ENCODE data around the gene CLPSL2.

Gene CLPSL2

DNA sequence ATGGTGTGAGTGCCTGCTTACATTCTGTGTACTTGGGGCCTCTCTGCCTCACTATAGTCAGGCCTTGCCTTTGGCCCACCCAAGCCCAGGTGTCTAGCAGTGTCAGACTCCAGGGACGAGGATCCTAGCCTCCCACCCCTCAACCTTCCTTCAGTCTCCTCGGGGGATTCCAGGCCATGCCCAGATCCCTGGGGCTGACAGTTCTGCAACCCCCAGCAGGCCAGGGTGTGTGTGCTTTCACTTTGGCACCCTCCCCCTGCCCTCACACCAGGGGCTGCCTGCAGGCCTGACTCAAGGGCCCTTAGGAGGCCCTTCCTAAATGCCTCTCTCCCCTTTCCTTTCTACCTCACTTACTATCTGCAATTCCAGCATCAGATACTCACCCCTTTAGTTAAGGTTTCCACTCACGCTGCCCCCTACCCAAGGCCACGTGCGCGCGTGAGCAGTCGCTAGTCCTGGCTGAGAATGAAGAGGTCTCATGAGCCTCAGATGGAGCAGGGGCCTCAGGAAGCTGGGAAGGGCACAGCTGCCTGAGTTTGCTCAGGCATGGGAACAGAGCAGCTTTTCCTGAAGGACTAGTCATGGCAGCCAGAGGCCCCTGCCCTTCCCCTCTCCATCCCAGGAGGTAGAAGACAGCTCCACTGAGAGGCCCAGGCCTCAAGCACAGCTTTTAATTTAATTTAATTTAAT is 21.6 kb downstream of the CLPSL2 start:
- H3K27ac ChIP-seq, result no peak overlapping the region
- H3K9ac ChIP-seq (ENCODE audit: insufficient read length), result no peak overlapping the region
- DNase-seq (ENCODE audit: low read depth, low spot score), result no peak
- TF ChIP-seq EZH2 (IDR thresholded peaks at IDR 0.05) (no peak), POLR2AphosphoS5 (IDR thresholded peaks at IDR 0.05; ENCODE audit: borderline replicate concordance, low read depth, low read length) (no peak), FOXP2 (optimal IDR thresholded peaks at IDR 0.05; ENCODE audit: control extremely low read depth, extremely low read length, insufficient read depth) (no peak)
- no peak overlapping the region for H3K4me3 ChIP-seq
- H3K36me3 ChIP-seq (ENCODE audit: insufficient read depth, low read length), result no peaks in the 10 kb centered on the region
- no peaks in the 10 kb centered on the region for H3K9me3 ChIP-seq (ENCODE audit: low read depth, low read length)

DNA sequence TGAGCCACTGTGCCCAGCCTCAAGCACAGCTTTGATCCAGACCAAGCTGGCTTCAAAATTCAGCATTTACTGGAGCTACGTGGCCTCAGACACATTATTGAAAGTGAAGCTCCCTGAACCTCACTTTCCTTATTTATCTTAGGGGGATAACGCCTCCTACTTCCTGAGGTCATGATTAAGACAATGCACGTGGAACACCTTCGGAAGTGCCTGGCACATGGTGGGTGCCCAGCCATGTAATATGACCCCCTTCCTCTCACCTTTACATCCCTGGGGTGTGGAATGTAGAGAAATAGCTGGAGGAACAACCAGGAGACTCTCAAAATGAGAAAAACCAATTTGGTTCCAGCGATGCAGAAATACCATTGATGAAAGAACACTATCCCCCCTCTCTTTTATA is 22.3 kb downstream of the CLPSL2 start:
- no peak overlapping the region for H3K4me3 ChIP-seq
- H3K27ac ChIP-seq, result no peak overlapping the region
- no peak overlapping the region for H3K9ac ChIP-seq (ENCODE audit: insufficient read length)
- TF ChIP-seq EZH2 (IDR thresholded peaks at IDR 0.05), result no peak
- no peak for TF ChIP-seq POLR2AphosphoS5 (IDR thresholded peaks at IDR 0.05; ENCODE audit: borderline replicate concordance, low read depth, low read length)
- no peak for TF ChIP-seq FOXP2 (optimal IDR thresholded peaks at IDR 0.05; ENCODE audit: control extremely low read depth, extremely low read length, insufficient read depth)
- H3K36me3 ChIP-seq (ENCODE audit: insufficient read depth, low read length), result no peaks in the 10 kb centered on the region
- H3K9me3 ChIP-seq (ENCODE audit: low read depth, low read length), result no peaks in the 10 kb centered on the region
- DNase-seq (ENCODE audit: low read depth, low spot score), result no peak

- Histone ChIP-seq H3K9ac (ENCODE audit: insufficient read length) (no peak overlapping the region), H3K4me3 (no peak overlapping the region), H3K36me3 (ENCODE audit: insufficient read depth, low read length) (no peaks in the 10 kb centered on the region), H3K27ac (no peak overlapping the region), H3K9me3 (ENCODE audit: low read depth, low read length) (no peaks in the 10 kb centered on the region)
- TF ChIP-seq POLR2AphosphoS5 (IDR thresholded peaks at IDR 0.05; ENCODE audit: borderline replicate concordance, low read depth, low read length), result no peak
- no peak for DNase-seq (ENCODE audit: low read depth, low spot score)
These were observed 24.8 kb downstream of the CLPSL2 start for GRCh38 chr6:35801148-35801547.

DNA sequence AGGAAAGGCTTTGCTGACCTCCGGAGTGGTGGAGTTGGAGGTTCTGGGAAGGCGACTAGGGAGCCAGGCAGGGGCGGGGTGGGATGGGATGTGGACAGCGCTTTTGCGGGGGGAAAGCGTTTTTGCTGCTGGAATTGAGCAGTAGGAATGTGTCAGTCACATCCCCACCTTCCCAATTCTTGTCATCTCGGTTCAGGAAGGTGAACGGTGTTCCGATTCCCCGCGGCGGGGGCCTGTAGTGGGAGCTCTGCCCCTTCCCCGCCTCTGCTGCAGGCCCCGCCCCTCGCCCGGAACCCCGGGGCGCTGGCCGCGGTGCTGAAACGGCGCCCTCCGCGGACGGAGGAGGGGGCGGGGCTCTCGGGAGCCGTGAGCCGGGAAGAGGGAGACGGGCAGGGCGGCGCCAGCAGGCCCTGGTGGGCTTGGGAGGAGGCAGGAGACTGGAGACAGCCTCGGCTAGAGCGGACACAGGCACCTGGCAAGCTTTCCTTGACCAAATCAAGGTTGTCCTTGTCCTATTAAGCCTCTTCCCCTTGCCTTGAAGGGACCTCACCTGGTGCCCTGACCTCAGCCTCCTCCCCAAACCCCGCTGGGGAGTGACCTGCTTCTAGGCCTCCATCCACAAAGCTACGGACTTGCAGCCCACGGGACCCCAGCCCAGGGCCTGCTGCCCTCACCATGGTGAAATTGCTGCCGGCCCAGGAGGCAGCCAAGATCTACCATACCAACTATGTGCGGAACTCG is 28.8 kb downstream of the CLPSL2 start, which contains the start of gene LHFPL5:
Gene LHFPL5 (plus strand): TSS at position 357 of the 741 bp plus-strand sequence. CDS start 319 bp downstream, at position 676.
- peak within 1 kb of the TSS; percentile 21; the same call in 1 of the 2 replicates for H3K4me3 ChIP-seq
- no peak within 1 kb of the TSS for H3K27ac ChIP-seq
- H3K36me3 ChIP-seq (ENCODE audit: insufficient read depth, low read length), result no peaks in the 10 kb centered on the region
- no peak within 1 kb of the TSS for H3K9ac ChIP-seq (ENCODE audit: insufficient read length)
- no peaks in the 10 kb centered on the region for H3K9me3 ChIP-seq (ENCODE audit: low read depth, low read length)
- no peak for TF ChIP-seq EZH2 (IDR thresholded peaks at IDR 0.05)
- TF ChIP-seq FOXP2 (optimal IDR thresholded peaks at IDR 0.05; ENCODE audit: control extremely low read depth, extremely low read length, insufficient read depth), result no peak
- TF ChIP-seq POLR2AphosphoS5 (IDR thresholded peaks at IDR 0.05; ENCODE audit: borderline replicate concordance, low read depth, low read length), result no peak
- DNase-seq (ENCODE audit: low read depth, low spot score), result no peak

- H3K9me3 ChIP-seq (ENCODE audit: low read depth, low read length), result no peaks in the 10 kb centered on the region
- no peak overlapping the region for H3K9ac ChIP-seq (ENCODE audit: insufficient read length)
- no peak for DNase-seq (ENCODE audit: low read depth, low spot score)
- H3K36me3 ChIP-seq (ENCODE audit: insufficient read depth, low read length), result no peaks in the 10 kb centered on the region
- TF ChIP-seq FOXP2 (optimal IDR thresholded peaks at IDR 0.05; ENCODE audit: control extremely low read depth, extremely low read length, insufficient read depth) (no peak), EZH2 (IDR thresholded peaks at IDR 0.05) (no peak), POLR2AphosphoS5 (IDR thresholded peaks at IDR 0.05; ENCODE audit: borderline replicate concordance, low read depth, low read length) (no peak)
- H3K4me3 ChIP-seq, result no peak overlapping the region
- no peak overlapping the region for H3K27ac ChIP-seq
These were observed 32.3 kb downstream of the CLPSL2 start for GRCh38 chr6:35808688-35809087.

DNA sequence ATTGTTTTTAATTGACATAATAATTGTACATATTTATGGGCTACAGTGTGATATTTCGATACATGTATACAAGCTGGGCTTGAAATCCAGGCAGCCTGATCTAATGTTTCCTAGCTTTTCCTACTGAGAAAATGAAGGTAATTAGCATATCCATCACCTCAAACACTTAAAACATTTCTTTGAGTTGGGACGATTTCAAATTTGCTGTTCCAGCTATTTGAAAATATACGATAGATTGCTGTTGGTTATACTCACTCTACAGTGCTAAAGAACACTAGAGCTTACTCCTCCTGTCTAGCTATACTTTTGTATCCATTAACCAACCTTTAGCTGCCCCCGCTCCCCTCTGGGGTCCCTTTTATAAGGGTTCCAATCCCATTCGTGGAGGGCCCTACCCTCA is 33.4 kb downstream of the CLPSL2 start:
- TF ChIP-seq FOXP2 (optimal IDR thresholded peaks at IDR 0.05; ENCODE audit: control extremely low read depth, extremely low read length, insufficient read depth) (no peak), EZH2 (IDR thresholded peaks at IDR 0.05) (no peak), POLR2AphosphoS5 (IDR thresholded peaks at IDR 0.05; ENCODE audit: borderline replicate concordance, low read depth, low read length) (no peak)
- H3K36me3 ChIP-seq (ENCODE audit: insufficient read depth, low read length), result no peaks in the 10 kb centered on the region
- no peak overlapping the region for H3K9ac ChIP-seq (ENCODE audit: insufficient read length)
- no peak for DNase-seq (ENCODE audit: low read depth, low spot score)
- no peak overlapping the region for H3K4me3 ChIP-seq
- H3K27ac ChIP-seq, result no peak overlapping the region
- no peaks in the 10 kb centered on the region for H3K9me3 ChIP-seq (ENCODE audit: low read depth, low read length)

DNA sequence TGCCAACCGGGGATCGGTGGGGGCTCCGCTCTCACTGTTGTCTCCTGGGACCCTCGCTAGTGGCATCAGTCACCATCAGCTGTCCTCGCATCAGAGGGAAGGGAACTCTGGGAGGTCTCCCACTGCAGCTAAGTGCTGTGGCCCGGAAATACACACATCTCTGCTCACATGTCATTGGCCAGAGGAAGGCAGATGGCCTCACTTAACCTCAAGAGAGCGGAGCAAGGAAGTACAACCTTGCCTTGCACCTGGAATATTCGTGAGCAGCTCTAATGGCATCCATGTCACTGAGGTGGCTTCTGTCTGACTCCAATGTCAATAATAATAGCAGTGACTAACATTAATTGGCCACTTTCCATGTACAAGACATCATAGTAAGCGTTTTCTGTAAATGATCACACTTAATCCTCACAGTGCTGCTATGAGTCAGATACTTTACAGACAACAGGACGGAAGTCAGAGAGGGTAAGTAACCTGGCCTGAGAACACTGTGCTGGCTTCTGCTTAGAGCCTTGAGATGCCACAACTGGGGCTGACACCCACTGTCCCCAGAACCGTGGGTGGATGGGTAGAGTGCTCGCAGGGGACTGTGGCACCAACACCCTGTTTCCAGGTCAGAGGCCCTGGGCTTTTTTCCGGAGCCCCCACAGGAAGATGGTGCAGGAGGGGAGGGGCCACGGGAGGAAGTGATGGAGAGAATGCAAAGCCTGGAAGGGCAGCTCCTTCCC is 34.7 kb downstream of the CLPSL2 start:
- TF ChIP-seq FOXP2 (optimal IDR thresholded peaks at IDR 0.05; ENCODE audit: control extremely low read depth, extremely low read length, insufficient read depth) (no peak), POLR2AphosphoS5 (IDR thresholded peaks at IDR 0.05; ENCODE audit: borderline replicate concordance, low read depth, low read length) (no peak), EZH2 (IDR thresholded peaks at IDR 0.05) (no peak)
- H3K27ac ChIP-seq, result no peak overlapping the region
- no peak for DNase-seq (ENCODE audit: low read depth, low spot score)
- no peaks in the 10 kb centered on the region for H3K36me3 ChIP-seq (ENCODE audit: insufficient read depth, low read length)
- no peaks in the 10 kb centered on the region for H3K9me3 ChIP-seq (ENCODE audit: low read depth, low read length)
- H3K9ac ChIP-seq (ENCODE audit: insufficient read length), result no peak overlapping the region
- H3K4me3 ChIP-seq, result no peak overlapping the region

- DNase-seq (ENCODE audit: low read depth, low spot score), result no peak
- Histone ChIP-seq H3K36me3 (ENCODE audit: insufficient read depth, low read length) (no peaks in the 10 kb centered on the region), H3K27ac (no peak overlapping the region), H3K9ac (ENCODE audit: insufficient read length) (no peak overlapping the region), H3K9me3 (ENCODE audit: low read depth, low read length) (no peaks in the 10 kb centered on the region), H3K4me3 (no peak overlapping the region)
- TF ChIP-seq EZH2 (IDR thresholded peaks at IDR 0.05) (no peak), FOXP2 (optimal IDR thresholded peaks at IDR 0.05; ENCODE audit: control extremely low read depth, extremely low read length, insufficient read depth) (no peak), POLR2AphosphoS5 (IDR thresholded peaks at IDR 0.05; ENCODE audit: borderline replicate concordance, low read depth, low read length) (no peak)
These were observed 35.2 kb downstream of the CLPSL2 start for GRCh38 chr6:35811699-35811995.

Data from SK-N-MC (cell line).